Colon (tissue), 2 donors: ENCODE results near the gene COL4A1.

ENCODE experiments used
- FAIRE-seq: peaks from 2 replicates; lab custom pipeline; 2012; peaks lifted over from hg19 to GRCh38; lab: Jason Lieb, UNC
- donor health status: control.
- donor health status: control.

Gene COL4A1

GRCh38 chr13:110308656-110309359 lies 1.9 kb upstream of the COL4A1 start:
- no peak for FAIRE-seq

GRCh38 chr13:110307767-110308655 lies 1.1 kb upstream of the COL4A1 start:
- FAIRE-seq = no peak

GRCh38 chr13:110306340-110306959 lies 507 bp downstream of the COL4A1 start:
- no peak for FAIRE-seq

- FAIRE-seq = no peak
These were observed 1.0 kb downstream of the COL4A1 start for GRCh38 chr13:110305949-110306339.

GRCh38 chr13:110305544-110305943 lies 1.4 kb downstream of the COL4A1 start:
- no peak for FAIRE-seq

- no peak for FAIRE-seq
These were observed 2.0 kb downstream of the COL4A1 start for GRCh38 chr13:110305001-110305400.

GRCh38 chr13:110304256-110304655 lies 2.7 kb downstream of the COL4A1 start:
- FAIRE-seq = no peak

- FAIRE-seq = no peak
These were observed 3.3 kb downstream of the COL4A1 start for GRCh38 chr13:110303644-110304043.

GRCh38 chr13:110302997-110303396 lies 4.0 kb downstream of the COL4A1 start:
- FAIRE-seq = no peak

GRCh38 chr13:110301606-110302553 lies 5.1 kb downstream of the COL4A1 start:
- no peak for FAIRE-seq

- no peak for FAIRE-seq
These were observed 5.9 kb downstream of the COL4A1 start for GRCh38 chr13:110301083-110301482.

GRCh38 chr13:110300090-110300815 lies 6.7 kb downstream of the COL4A1 start:
- no peak for FAIRE-seq

- FAIRE-seq = no peak
These were observed 7.6 kb downstream of the COL4A1 start for GRCh38 chr13:110299283-110299840.

GRCh38 chr13:110298505-110299282 lies 8.3 kb downstream of the COL4A1 start:
- no peak for FAIRE-seq

GRCh38 chr13:110297766-110298504 lies 9.0 kb downstream of the COL4A1 start:
- FAIRE-seq = no peak

- FAIRE-seq = no peak
These were observed 9.9 kb downstream of the COL4A1 start for GRCh38 chr13:110297011-110297410.

- no peak for FAIRE-seq
These were observed 12.3 kb downstream of the COL4A1 start for GRCh38 chr13:110294622-110295021.

- FAIRE-seq = no peak
These were observed 12.8 kb downstream of the COL4A1 start for GRCh38 chr13:110294146-110294545.

GRCh38 chr13:110293649-110294048 lies 13.3 kb downstream of the COL4A1 start:
- FAIRE-seq = no peak
